HepG2 (cell line): ENCODE measurements around the gene PRKD2. TPM values are rescaled to one million over a fixed set of nuclear protein-coding genes. Genes with fewer than 3 reads are reported as not detected.

Experiments used
- ATF7 ChIP-seq, 2 experiments: fragments of 450-650 bp in 1 of 2; sonication (generic) in 1 of 2; formaldehyde crosslinking in 1 of 2; IDR thresholded peaks; 2 replicates each; pipeline versions ENCODE4 v1.4.0 to v1.6.1; 2016 to 2020; ENCODE audit warnings: antibody characterized with exemption in 1 of 2, mild to moderate bottlenecking in 1 of 2, missing genetic modification reagents in 1 of 2
- CEBPG ChIP-seq: IDR thresholded peaks from 2 replicates; pipeline ENCODE4 v1.6.1; 2016
- GFI1 ChIP-seq: sonication (generic); formaldehyde crosslinking; IDR thresholded peaks from 2 replicates; pipeline ENCODE4 v1.5.0; 2020; ENCODE audit warnings: missing genetic modification reagents, mild to moderate bottlenecking, borderline replicate concordance
- HMG20A ChIP-seq: IDR thresholded peaks from 2 replicates; pipeline ENCODE4 v1.6.1; 2016; ENCODE audit warnings: borderline replicate concordance
- KAT7 ChIP-seq: IDR thresholded peaks from 2 replicates; pipeline ENCODE4 v1.6.1; 2018; ENCODE audit warnings: borderline replicate concordance, missing compliant biosample characterization
- KLF12 ChIP-seq: sonication (generic); formaldehyde crosslinking; IDR thresholded peaks from 2 replicates; pipeline ENCODE4 v1.4.0; 2020; ENCODE audit warnings: missing genetic modification reagents, borderline replicate concordance
- MAF1 ChIP-seq: sonication (generic); formaldehyde crosslinking; IDR thresholded peaks from 2 replicates; pipeline ENCODE4 v1.5.0; 2020; ENCODE audit warnings: missing genetic modification reagents, borderline replicate concordance
- MTA3 ChIP-seq: sonication (generic); formaldehyde crosslinking; IDR thresholded peaks from 2 replicates; pipeline ENCODE4 v1.4.0; 2020; ENCODE audit warnings: missing genetic modification reagents
- MXD4 ChIP-seq: IDR thresholded peaks from 2 replicates; pipeline ENCODE4 v1.6.1; 2016; ENCODE audit warnings: mild to moderate bottlenecking, missing biosample characterization, missing genetic modification reagents
- NAIF1 ChIP-seq: sonication (generic); formaldehyde crosslinking; IDR thresholded peaks from 2 replicates; pipeline ENCODE4 v1.5.0; 2020; ENCODE audit warnings: mild to moderate bottlenecking, missing genetic modification reagents, borderline replicate concordance
- ONECUT2 ChIP-seq: sonication (generic); formaldehyde crosslinking; IDR thresholded peaks from 2 replicates; pipeline ENCODE4 v1.4.0; 2020; ENCODE audit warnings: missing genetic modification reagents
- RARA ChIP-seq: IDR thresholded peaks from 2 replicates; pipeline ENCODE4 v1.6.1; 2016; ENCODE audit warnings: missing genetic modification reagents, missing compliant biosample characterization
- SKI ChIP-seq: fragments of 450-650 bp; IDR thresholded peaks from one replicate; pipeline ENCODE4 v1.6.1; 2018; ENCODE audit warnings: mild to moderate bottlenecking; ENCODE audit not compliant: partially characterized antibody
- SRF ChIP-seq: IDR thresholded peaks from 2 replicates; pipeline ENCODE4 v1.6.1; 2011; ENCODE audit warnings: mild to moderate bottlenecking, low read depth, low read length, moderate library complexity
- TAF1 ChIP-seq: sonication (generic); formaldehyde crosslinking; IDR thresholded peaks from 2 replicates; pipeline ENCODE4 v1.4.0; 2020; ENCODE audit warnings: missing genetic modification reagents
- TAF15 ChIP-seq: fragments of 200-400 bp; formaldehyde crosslinking; IDR thresholded peaks from one replicate; pipeline ENCODE4 v1.6.1; 2018; ENCODE audit warnings: mild to moderate bottlenecking, low read depth, low read length; ENCODE audit not compliant: poor library complexity, severe bottlenecking
- TOPORS ChIP-seq: sonication (generic); formaldehyde crosslinking; IDR thresholded peaks from 2 replicates; pipeline ENCODE4 v1.8.0; 2023; ENCODE audit warnings: mild to moderate bottlenecking, missing genetic modification reagents
- ZNF367 ChIP-seq: sonication (generic); formaldehyde crosslinking; IDR thresholded peaks from 2 replicates; pipeline ENCODE4 v1.4.0; 2020; ENCODE audit warnings: missing genetic modification reagents, borderline replicate concordance
- ZNF564 ChIP-seq: sonication (generic); formaldehyde crosslinking; IDR thresholded peaks from 2 replicates; pipeline ENCODE4 v1.8.1; 2023; ENCODE audit warnings: mild to moderate bottlenecking, missing genetic modification reagents
- ZSCAN31 ChIP-seq: sonication (generic); formaldehyde crosslinking; IDR thresholded peaks from 2 replicates; pipeline ENCODE4 v1.5.0; 2020; ENCODE audit warnings: low read depth, mild to moderate bottlenecking, missing genetic modification reagents
- polyA plus RNA-seq, 8 experiments: library from polyadenylated mRNA; depleted of rRNA in 3 of 8; stranded (reverse) in 7 of 8; unstranded in 1 of 8; fragments of >200 nt; fragmentation: Illumina TruSeq in 4 of 8; extraction: Trizol in 4 of 8; gene quantifications; 2 replicates each; pipeline versions ENCODE4 v1.2.1 to v1.2.3, GENCODE V29; 2011 to 2016; ENCODE audit warnings: low read depth in 4 of 8, missing spikeins in 1 of 8, mixed read lengths in 1 of 8; ENCODE audit not compliant: insufficient read depth in 1 of 8
- total RNA-seq, 5 experiments: library from RNA; depleted of rRNA; stranded (reverse); fragments of >200 nt; fragmentation: Illumina TruSeq; extraction: Trizol; gene quantifications; 2 replicates each; pipeline ENCODE4 v1.2.3, GENCODE V29; 2016; ENCODE audit warnings: low read depth in 1 of 5
- TF ChIP-seq, protein P1 (sequence below): sonication (generic); formaldehyde crosslinking; IDR thresholded peaks from 2 replicates; pipeline ENCODE4 v1.4.0; 2020; ENCODE audit warnings: missing genetic modification reagents
- TF ChIP-seq, protein P2 (sequence below): fragments of 450-650 bp; IDR thresholded peaks from 2 replicates; pipeline ENCODE4 v1.6.1; 2017; ENCODE audit warnings: mild to moderate bottlenecking
- TF ChIP-seq, protein P3 (sequence below): sonication (generic); formaldehyde crosslinking; IDR thresholded peaks from 2 replicates; pipeline ENCODE4 v1.8.0; 2022; ENCODE audit warnings: mild to moderate bottlenecking, missing genetic modification reagents
- TF ChIP-seq, protein P4 (sequence below): IDR thresholded peaks from 2 replicates; pipeline ENCODE4 v1.6.1; 2016; ENCODE audit warnings: missing genetic modification reagents, missing compliant biosample characterization

Gene PRKD2
- total and polyA plus RNA-seq, 2 of the 13 experiments (the other 11 are each of a cell fraction or from before 2014, with no cell fraction given) = 6.7 to 7.3 TPM

DNA sequence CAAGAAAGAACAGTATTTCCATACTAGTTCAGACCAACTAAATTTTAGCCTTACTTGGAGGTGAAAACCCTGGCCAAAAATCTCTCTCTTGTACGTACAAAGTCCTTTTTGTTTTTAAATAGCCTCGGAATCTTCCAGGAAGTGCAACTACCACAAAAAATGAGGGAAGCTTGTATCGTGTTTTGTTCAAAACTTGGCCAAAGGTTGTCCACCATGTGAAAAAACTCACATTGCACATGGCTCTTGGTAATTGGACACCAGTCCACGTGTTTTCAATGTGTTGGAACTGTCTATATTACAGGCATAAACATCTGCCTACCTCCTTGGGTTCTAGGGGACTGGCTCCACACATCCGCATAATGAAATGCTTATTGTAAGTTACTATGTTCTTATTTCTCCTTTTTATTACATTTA, 44.5 kb upstream of the PRKD2 start (continued):
- peak; percentile 48; the same call in 1 of the 2 replicates for TF ChIP-seq NAIF1 (CRISPR knock-in tag)
- no peak for TF ChIP-seq KLF12 (CRISPR knock-in tag)
- TF ChIP-seq MTA3 = no peak
- no peak for TF ChIP-seq TAF1
- no peak for TF ChIP-seq HMG20A
- TF ChIP-seq ZSCAN31 = no peak
- TF ChIP-seq, protein P1, sequence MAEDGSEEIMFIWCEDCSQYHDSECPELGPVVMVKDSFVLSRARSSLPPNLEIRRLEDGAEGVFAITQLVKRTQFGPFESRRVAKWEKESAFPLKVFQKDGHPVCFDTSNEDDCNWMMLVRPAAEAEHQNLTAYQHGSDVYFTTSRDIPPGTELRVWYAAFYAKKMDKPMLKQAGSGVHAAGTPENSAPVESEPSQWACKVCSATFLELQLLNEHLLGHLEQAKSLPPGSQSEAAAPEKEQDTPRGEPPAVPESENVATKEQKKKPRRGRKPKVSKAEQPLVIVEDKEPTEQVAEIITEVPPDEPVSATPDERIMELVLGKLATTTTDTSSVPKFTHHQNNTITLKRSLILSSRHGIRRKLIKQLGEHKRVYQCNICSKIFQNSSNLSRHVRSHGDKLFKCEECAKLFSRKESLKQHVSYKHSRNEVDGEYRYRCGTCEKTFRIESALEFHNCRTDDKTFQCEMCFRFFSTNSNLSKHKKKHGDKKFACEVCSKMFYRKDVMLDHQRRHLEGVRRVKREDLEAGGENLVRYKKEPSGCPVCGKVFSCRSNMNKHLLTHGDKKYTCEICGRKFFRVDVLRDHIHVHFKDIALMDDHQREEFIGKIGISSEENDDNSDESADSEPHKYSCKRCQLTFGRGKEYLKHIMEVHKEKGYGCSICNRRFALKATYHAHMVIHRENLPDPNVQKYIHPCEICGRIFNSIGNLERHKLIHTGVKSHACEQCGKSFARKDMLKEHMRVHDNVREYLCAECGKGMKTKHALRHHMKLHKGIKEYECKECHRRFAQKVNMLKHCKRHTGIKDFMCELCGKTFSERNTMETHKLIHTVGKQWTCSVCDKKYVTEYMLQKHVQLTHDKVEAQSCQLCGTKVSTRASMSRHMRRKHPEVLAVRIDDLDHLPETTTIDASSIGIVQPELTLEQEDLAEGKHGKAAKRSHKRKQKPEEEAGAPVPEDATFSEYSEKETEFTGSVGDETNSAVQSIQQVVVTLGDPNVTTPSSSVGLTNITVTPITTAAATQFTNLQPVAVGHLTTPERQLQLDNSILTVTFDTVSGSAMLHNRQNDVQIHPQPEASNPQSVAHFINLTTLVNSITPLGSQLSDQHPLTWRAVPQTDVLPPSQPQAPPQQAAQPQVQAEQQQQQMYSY (CRISPR knock-in tag) = no peak
- no peak for TF ChIP-seq CEBPG (CRISPR knock-in tag)
- TF ChIP-seq SKI = no peak
- TF ChIP-seq ATF7 (IDR thresholded peaks at IDR 0.05) = no peak
- TF ChIP-seq ATF7 (CRISPR knock-in tag; IDR thresholded peaks at IDR 0.05) = no peak
- TF ChIP-seq ZNF367 = no peak
- TF ChIP-seq GFI1 (CRISPR knock-in tag) = 0 out of 2 replicates have a peak, but pooled peaks have one; percentile 31
- no peak for TF ChIP-seq ZNF564
- TF ChIP-seq, protein P2, sequence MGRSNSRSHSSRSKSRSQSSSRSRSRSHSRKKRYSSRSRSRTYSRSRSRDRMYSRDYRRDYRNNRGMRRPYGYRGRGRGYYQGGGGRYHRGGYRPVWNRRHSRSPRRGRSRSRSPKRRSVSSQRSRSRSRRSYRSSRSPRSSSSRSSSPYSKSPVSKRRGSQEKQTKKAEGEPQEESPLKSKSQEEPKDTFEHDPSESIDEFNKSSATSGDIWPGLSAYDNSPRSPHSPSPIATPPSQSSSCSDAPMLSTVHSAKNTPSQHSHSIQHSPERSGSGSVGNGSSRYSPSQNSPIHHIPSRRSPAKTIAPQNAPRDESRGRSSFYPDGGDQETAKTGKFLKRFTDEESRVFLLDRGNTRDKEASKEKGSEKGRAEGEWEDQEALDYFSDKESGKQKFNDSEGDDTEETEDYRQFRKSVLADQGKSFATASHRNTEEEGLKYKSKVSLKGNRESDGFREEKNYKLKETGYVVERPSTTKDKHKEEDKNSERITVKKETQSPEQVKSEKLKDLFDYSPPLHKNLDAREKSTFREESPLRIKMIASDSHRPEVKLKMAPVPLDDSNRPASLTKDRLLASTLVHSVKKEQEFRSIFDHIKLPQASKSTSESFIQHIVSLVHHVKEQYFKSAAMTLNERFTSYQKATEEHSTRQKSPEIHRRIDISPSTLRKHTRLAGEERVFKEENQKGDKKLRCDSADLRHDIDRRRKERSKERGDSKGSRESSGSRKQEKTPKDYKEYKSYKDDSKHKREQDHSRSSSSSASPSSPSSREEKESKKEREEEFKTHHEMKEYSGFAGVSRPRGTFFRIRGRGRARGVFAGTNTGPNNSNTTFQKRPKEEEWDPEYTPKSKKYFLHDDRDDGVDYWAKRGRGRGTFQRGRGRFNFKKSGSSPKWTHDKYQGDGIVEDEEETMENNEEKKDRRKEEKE = no peak
- TF ChIP-seq TOPORS (CRISPR knock-in tag) = no peak
- TF ChIP-seq MAF1 (CRISPR knock-in tag) = no peak
- TF ChIP-seq RARA (CRISPR knock-in tag) = peak; percentile 64
- TF ChIP-seq KAT7 (CRISPR knock-in tag) = no peak
- TF ChIP-seq, protein P3, sequence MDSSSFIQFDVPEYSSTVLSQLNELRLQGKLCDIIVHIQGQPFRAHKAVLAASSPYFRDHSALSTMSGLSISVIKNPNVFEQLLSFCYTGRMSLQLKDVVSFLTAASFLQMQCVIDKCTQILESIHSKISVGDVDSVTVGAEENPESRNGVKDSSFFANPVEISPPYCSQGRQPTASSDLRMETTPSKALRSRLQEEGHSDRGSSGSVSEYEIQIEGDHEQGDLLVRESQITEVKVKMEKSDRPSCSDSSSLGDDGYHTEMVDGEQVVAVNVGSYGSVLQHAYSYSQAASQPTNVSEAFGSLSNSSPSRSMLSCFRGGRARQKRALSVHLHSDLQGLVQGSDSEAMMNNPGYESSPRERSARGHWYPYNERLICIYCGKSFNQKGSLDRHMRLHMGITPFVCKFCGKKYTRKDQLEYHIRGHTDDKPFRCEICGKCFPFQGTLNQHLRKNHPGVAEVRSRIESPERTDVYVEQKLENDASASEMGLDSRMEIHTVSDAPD (CRISPR knock-in tag) = no peak
- TF ChIP-seq, protein P4, sequence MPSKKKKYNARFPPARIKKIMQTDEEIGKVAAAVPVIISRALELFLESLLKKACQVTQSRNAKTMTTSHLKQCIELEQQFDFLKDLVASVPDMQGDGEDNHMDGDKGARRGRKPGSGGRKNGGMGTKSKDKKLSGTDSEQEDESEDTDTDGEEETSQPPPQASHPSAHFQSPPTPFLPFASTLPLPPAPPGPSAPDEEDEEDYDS (CRISPR knock-in tag) = peak; percentile 23; the same call in 1 of the 2 replicates
- no peak for TF ChIP-seq TAF15
- TF ChIP-seq MXD4 (CRISPR knock-in tag) = peak; percentile 83
- no peak for TF ChIP-seq SRF
- TF ChIP-seq ONECUT2 (CRISPR knock-in tag) = 0 out of 2 replicates have a peak, but pooled peaks have one; percentile 7
